K562 (cell line): ENCODE measurements around the gene TGFBR3L. TPM values are rescaled to one million over a fixed set of nuclear protein-coding genes. Genes with fewer than 3 reads are reported as not detected.

Source experiments
- ETV6 ChIP-seq, 3 experiments: fragments of 150-350 bp in 1 of 3; sonication (generic) in 1 of 3; formaldehyde crosslinking in 1 of 3; IDR thresholded peaks; 2 replicates each; pipeline versions ENCODE4 v1.6.1 to v1.8.0; 2014 to 2022; ENCODE audit warnings: borderline replicate concordance in 2 of 3, low read depth in 2 of 3, antibody characterized with exemption in 1 of 3, low read length in 1 of 3, mild to moderate bottlenecking in 1 of 3, missing genetic modification reagents in 1 of 3
- GABPB1 ChIP-seq: sonication (generic); formaldehyde crosslinking; IDR thresholded peaks from 2 replicates; pipeline ENCODE4 v1.8.0; 2022; ENCODE audit warnings: mild to moderate bottlenecking, missing genetic modification reagents
- IFI16 ChIP-seq: fragments of 250-450 bp; sonication (Bioruptor Pico); IDR thresholded peaks from 2 replicates; pipeline ENCODE4 v2.1.2; 2022; ENCODE audit warnings: mild to moderate bottlenecking, inconsistent platforms
- LEF1 ChIP-seq: fragments of 450-650 bp; IDR thresholded peaks from 2 replicates; pipeline ENCODE4 v1.6.1; 2016; ENCODE audit warnings: mild to moderate bottlenecking
- MYC ChIP-seq, 2 experiments: fragments of 250-450 bp in 1 of 2; sonication (Bioruptor Pico) in 1 of 2; IDR thresholded peaks; 2 replicates each; pipeline versions ENCODE4 v1.5.1 to v1.6.1; 2012 to 2021; ENCODE audit warnings: low read depth in 2 of 2, borderline replicate concordance in 1 of 2, improper control_type of control experiment in 1 of 2, low read length in 1 of 2, mild to moderate bottlenecking in 1 of 2, moderate library complexity in 1 of 2
- ZNF785 ChIP-seq: fragments of 250-450 bp; sonication (Bioruptor Pico); IDR thresholded peaks from 2 replicates; pipeline ENCODE4 v1.4.0; 2020; ENCODE audit warnings: mild to moderate bottlenecking
- polyA plus RNA-seq, 8 experiments: library from polyadenylated mRNA; depleted of rRNA in 4 of 8; stranded (reverse) in 5 of 8; unstranded in 3 of 8; fragments of >200 nt; fragmentation: Nextera tagmentation in 2 of 8; fragmentation: Illumina TruSeq in 1 of 8; extraction: Ambion mirVana in 2 of 8; extraction: Trizol in 1 of 8; gene quantifications; 2 replicates each; pipeline versions ENCODE4 v1.2.1 to v1.2.3, GENCODE V29; 2011 to 2014; ENCODE audit warnings: inconsistent platforms in 1 of 8, missing spikeins in 1 of 8
- total RNA-seq, 7 experiments: library from RNA; depleted of rRNA in 6 of 7; stranded (reverse); fragments of >200 nt in 6 of 7; fragmentation: Illumina TruSeq in 2 of 7; extraction: Trizol in 2 of 7; gene quantifications; 2 replicates each; pipeline versions ENCODE4 v1.2.1 to v1.2.3, GENCODE V29; 2011 to 2021; ENCODE audit warnings: low replicate concordance in 1 of 7
- TF ChIP-seq, protein P1 (sequence below): IDR thresholded peaks from 2 replicates; pipeline ENCODE4 v1.6.1; 2012; ENCODE audit warnings: low read depth, low read length, improper control_type of control experiment, borderline replicate concordance
- TF ChIP-seq, protein P2 (sequence below), 2 experiments: IDR thresholded peaks; 2 replicates each; pipeline ENCODE4 v1.6.1; 2012; ENCODE audit warnings: improper control_type of control experiment in 2 of 2, low read depth in 2 of 2, low read length in 2 of 2, borderline replicate concordance in 1 of 2
- TF ChIP-seq, protein P3 (sequence below), 3 experiments: fragments of 200-800 bp in 1 of 3; fragments of 250-450 bp in 1 of 3; fragments of 450-650 bp in 1 of 3; sonication (Bioruptor Pico) in 1 of 3; sonication (Bioruptor generic) in 1 of 3; formaldehyde crosslinking in 1 of 3; IDR thresholded peaks; 2 replicates each; pipeline versions ENCODE4 v1.6.1 to v1.8.0; 2016 to 2022; ENCODE audit warnings: mild to moderate bottlenecking in 2 of 3, missing genetic modification characterization in 2 of 3, missing compliant biosample characterization in 1 of 3, moderate library complexity in 1 of 3
- TF ChIP-seq, protein P4 (sequence below): fragments of 450-650 bp; IDR thresholded peaks from 2 replicates; pipeline ENCODE4 v1.6.1; 2018; ENCODE audit warnings: mild to moderate bottlenecking, low read depth; ENCODE audit not compliant: partially characterized antibody
- TF ChIP-seq, protein P5 (sequence below): IDR thresholded peaks from 2 replicates; pipeline ENCODE4 v1.6.1; 2011; ENCODE audit warnings: borderline replicate concordance, low read depth, mild to moderate bottlenecking, moderate library complexity, low read length; ENCODE audit not compliant: insufficient read depth, poor library complexity, severe bottlenecking

The TGFBR3L gene
- total and polyA plus RNA-seq, 9 of the 15 experiments (the other 6 are each of a cell fraction or from before 2014, with no cell fraction given) = not detected

DNA sequence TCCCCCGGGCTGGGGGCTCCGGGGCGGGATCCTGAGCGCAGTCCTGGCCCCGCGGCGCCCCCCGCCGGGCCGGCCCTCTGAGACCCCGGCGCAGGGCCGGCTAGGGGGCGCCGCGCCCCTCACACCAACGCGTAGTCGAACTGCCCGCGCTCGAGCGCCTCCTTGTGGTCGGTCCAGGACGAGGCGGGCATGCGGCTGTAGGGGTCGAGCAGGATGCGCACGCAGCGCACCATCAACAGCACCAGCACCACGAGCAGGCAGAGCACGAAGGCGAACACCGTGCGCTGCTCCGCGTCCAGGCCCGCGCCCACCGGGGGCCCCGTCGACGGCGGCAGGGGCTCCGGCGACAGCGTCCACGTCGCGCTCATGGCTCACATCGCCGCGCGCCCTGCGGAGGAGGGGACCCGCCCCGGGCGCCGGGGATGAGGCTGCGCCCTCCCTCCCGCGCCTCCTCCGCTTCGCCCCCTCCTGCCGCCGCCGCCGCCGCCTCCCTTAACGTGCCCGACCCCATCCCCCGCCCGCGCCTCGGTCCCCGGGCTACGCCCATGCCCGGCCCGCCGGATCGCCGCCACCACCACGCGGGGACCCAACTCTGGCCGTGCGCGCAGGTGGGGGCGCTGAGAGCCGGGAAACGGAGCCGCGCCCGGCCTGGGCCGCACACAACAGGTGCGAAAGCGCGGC lies 10.7 kb downstream of the TGFBR3L start (continued):
- TF ChIP-seq, protein P1, sequence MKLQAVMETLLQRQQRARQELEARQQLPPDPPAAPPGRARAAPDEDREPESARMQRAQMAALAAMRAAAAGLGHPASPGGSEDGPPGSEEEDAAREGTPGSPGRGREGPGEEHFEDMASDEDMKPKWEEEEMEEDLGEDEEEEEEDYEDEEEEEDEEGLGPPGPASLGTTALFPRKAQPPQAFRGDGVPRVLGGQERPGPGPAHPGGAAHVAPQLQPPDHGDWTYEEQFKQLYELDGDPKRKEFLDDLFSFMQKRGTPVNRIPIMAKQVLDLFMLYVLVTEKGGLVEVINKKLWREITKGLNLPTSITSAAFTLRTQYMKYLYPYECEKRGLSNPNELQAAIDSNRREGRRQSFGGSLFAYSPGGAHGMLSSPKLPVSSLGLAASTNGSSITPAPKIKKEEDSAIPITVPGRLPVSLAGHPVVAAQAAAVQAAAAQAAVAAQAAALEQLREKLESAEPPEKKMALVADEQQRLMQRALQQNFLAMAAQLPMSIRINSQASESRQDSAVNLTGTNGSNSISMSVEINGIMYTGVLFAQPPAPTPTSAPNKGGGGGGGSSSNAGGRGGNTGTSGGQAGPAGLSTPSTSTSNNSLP = no peak
- TF ChIP-seq LEF1 (no peak), IFI16 (CRISPR knock-in tag) (no peak), GABPB1 (CRISPR knock-in tag) (peak; percentile 81), ETV6 (IDR thresholded peaks at IDR 0.05; ENCODE audit: borderline replicate concordance in 1 of 2, low read depth in 2 of 2, low read length in 1 of 2) (no peak), ETV6 (CRISPR knock-in tag; IDR thresholded peaks at IDR 0.05; ENCODE audit: borderline replicate concordance) (0 out of 2 replicates have a peak, but pooled peaks have one; percentile 29), MYC (IDR thresholded peaks at IDR 0.05; ENCODE audit: low read depth, low read length) (peak; percentile 78), MYC (CRISPR knock-in tag; IDR thresholded peaks at IDR 0.05; ENCODE audit: borderline replicate concordance, low read depth) (no peak), ZNF785 (no peak)
- TF ChIP-seq, protein P2, sequence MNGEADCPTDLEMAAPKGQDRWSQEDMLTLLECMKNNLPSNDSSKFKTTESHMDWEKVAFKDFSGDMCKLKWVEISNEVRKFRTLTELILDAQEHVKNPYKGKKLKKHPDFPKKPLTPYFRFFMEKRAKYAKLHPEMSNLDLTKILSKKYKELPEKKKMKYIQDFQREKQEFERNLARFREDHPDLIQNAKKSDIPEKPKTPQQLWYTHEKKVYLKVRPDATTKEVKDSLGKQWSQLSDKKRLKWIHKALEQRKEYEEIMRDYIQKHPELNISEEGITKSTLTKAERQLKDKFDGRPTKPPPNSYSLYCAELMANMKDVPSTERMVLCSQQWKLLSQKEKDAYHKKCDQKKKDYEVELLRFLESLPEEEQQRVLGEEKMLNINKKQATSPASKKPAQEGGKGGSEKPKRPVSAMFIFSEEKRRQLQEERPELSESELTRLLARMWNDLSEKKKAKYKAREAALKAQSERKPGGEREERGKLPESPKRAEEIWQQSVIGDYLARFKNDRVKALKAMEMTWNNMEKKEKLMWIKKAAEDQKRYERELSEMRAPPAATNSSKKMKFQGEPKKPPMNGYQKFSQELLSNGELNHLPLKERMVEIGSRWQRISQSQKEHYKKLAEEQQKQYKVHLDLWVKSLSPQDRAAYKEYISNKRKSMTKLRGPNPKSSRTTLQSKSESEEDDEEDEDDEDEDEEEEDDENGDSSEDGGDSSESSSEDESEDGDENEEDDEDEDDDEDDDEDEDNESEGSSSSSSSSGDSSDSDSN (IDR thresholded peaks at IDR 0.05; ENCODE audit: borderline replicate concordance in 1 of 2, low read depth in 2 of 2, low read length in 2 of 2) = no peak
- TF ChIP-seq, protein P3, sequence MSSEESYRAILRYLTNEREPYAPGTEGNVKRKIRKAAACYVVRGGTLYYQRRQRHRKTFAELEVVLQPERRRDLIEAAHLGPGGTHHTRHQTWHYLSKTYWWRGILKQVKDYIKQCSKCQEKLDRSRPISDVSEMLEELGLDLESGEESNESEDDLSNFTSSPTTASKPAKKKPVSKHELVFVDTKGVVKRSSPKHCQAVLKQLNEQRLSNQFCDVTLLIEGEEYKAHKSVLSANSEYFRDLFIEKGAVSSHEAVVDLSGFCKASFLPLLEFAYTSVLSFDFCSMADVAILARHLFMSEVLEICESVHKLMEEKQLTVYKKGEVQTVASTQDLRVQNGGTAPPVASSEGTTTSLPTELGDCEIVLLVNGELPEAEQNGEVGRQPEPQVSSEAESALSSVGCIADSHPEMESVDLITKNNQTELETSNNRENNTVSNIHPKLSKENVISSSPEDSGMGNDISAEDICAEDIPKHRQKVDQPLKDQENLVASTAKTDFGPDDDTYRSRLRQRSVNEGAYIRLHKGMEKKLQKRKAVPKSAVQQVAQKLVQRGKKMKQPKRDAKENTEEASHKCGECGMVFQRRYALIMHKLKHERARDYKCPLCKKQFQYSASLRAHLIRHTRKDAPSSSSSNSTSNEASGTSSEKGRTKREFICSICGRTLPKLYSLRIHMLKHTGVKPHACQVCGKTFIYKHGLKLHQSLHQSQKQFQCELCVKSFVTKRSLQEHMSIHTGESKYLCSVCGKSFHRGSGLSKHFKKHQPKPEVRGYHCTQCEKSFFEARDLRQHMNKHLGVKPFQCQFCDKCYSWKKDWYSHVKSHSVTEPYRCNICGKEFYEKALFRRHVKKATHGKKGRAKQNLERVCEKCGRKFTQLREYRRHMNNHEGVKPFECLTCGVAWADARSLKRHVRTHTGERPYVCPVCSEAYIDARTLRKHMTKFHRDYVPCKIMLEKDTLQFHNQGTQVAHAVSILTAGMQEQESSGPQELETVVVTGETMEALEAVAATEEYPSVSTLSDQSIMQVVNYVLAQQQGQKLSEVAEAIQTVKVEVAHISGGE (CRISPR knock-in tag; IDR thresholded peaks at IDR 0.05) = no peak
- TF ChIP-seq, protein P4, sequence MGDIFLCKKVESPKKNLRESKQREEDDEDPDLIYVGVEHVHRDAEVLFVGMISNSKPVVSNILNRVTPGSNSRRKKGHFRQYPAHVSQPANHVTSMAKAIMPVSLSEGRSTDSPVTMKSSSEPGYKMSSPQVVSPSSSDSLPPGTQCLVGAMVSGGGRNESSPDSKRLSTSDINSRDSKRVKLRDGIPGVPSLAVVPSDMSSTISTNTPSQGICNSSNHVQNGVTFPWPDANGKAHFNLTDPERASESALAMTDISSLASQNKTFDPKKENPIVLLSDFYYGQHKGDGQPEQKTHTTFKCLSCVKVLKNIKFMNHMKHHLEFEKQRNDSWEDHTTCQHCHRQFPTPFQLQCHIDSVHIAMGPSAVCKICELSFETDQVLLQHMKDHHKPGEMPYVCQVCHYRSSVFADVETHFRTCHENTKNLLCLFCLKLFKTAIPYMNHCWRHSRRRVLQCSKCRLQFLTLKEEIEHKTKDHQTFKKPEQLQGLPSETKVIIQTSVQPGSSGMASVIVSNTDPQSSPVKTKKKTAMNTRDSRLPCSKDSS = no peak
- TF ChIP-seq, protein P5, sequence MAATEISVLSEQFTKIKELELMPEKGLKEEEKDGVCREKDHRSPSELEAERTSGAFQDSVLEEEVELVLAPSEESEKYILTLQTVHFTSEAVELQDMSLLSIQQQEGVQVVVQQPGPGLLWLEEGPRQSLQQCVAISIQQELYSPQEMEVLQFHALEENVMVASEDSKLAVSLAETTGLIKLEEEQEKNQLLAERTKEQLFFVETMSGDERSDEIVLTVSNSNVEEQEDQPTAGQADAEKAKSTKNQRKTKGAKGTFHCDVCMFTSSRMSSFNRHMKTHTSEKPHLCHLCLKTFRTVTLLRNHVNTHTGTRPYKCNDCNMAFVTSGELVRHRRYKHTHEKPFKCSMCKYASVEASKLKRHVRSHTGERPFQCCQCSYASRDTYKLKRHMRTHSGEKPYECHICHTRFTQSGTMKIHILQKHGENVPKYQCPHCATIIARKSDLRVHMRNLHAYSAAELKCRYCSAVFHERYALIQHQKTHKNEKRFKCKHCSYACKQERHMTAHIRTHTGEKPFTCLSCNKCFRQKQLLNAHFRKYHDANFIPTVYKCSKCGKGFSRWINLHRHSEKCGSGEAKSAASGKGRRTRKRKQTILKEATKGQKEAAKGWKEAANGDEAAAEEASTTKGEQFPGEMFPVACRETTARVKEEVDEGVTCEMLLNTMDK = peak; percentile 94
